Measurements from ENCODE around the gene DIAPH2. TPM values are rescaled to one million over a fixed set of nuclear protein-coding genes. Genes with fewer than 3 reads are reported as not detected.

DIAPH2 gene
- total RNA-seq, 1 experiment from 2014 or later = 15.9 TPM

DNA sequence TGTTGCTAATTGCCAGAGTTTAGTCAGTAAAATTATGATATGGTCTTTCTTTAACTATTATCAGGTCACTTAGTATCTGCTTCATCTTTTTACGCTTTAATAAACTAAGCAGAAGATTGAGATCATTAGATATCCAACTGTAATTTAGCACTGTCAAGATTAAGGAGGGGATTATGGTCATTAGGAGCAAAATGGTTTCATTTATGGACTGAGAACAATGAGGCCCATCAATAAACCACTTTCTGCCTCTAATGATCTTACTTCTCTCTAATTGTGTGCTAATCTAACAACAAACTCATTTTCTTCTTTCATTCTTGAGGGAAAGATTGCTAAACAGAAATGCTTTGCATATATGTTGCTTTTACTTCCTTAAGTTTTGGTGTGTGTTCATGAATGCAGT, 539.5 kb downstream of the DIAPH2 start:
- POLR2A ChIA-PET = no interaction called here
- no peak for ATAC-seq
- no peaks in the 10 kb centered on the region for H3K36me3 Mint-ChIP-seq

GRCh38 chrX:97229318-97229717, 544.7 kb downstream of the DIAPH2 start:
- no peak for ATAC-seq
- Mint-ChIP-seq H3K27ac (no peak overlapping the region), H3K4me3 (no peak overlapping the region), H3K27me3 (ENCODE audit: low read depth) (no peaks in the 10 kb centered on the region), H3K36me3 (no peaks in the 10 kb centered on the region), H3K4me1 (no peaks in the 10 kb centered on the region), H3K9me3 (no peaks in the 10 kb centered on the region)
- POLR2A ChIA-PET = no interaction called here
- CTCF ChIA-PET = no interaction called here
- DNase-seq (ENCODE audit: low spot score) = no peak
- TF ChIP-seq STAT6 (CRISPR knock-in tag; conservative IDR thresholded peaks at IDR 0.05; ENCODE audit: low read depth) = no peak
- TF ChIP-seq, protein P1, sequence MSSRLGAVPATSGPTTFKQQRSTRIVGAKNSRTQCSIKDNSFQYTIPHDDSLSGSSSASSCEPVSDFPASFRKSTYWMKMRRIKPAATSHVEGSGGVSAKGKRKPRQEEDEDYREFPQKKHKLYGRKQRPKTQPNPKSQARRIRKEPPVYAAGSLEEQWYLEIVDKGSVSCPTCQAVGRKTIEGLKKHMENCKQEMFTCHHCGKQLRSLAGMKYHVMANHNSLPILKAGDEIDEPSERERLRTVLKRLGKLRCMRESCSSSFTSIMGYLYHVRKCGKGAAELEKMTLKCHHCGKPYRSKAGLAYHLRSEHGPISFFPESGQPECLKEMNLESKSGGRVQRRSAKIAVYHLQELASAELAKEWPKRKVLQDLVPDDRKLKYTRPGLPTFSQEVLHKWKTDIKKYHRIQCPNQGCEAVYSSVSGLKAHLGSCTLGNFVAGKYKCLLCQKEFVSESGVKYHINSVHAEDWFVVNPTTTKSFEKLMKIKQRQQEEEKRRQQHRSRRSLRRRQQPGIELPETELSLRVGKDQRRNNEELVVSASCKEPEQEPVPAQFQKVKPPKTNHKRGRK (CRISPR knock-in tag; IDR thresholded peaks at IDR 0.05; ENCODE audit: borderline replicate concordance) = no peak
- TF ChIP-seq MYBL2 (CRISPR knock-in tag; IDR thresholded peaks at IDR 0.05) = no peak
- no peak for TF ChIP-seq TP53 (CRISPR knock-in tag; IDR thresholded peaks at IDR 0.05)
- TF ChIP-seq ATF6 (CRISPR knock-in tag; IDR thresholded peaks at IDR 0.05) = no peak
- TF ChIP-seq SP1 (CRISPR knock-in tag; conservative IDR thresholded peaks at IDR 0.05) = no peak
- TF ChIP-seq, protein P2, sequence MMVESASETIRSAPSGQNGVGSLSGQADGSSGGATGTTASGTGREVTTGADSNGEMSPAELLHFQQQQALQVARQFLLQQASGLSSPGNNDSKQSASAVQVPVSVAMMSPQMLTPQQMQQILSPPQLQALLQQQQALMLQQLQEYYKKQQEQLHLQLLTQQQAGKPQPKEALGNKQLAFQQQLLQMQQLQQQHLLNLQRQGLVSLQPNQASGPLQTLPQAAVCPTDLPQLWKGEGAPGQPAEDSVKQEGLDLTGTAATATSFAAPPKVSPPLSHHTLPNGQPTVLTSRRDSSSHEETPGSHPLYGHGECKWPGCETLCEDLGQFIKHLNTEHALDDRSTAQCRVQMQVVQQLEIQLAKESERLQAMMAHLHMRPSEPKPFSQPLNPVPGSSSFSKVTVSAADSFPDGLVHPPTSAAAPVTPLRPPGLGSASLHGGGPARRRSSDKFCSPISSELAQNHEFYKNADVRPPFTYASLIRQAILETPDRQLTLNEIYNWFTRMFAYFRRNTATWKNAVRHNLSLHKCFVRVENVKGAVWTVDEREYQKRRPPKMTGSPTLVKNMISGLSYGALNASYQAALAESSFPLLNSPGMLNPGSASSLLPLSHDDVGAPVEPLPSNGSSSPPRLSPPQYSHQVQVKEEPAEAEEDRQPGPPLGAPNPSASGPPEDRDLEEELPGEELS (CRISPR knock-in tag; IDR thresholded peaks at IDR 0.05) = no peak
- TF ChIP-seq SMAD4 (CRISPR knock-in tag; IDR thresholded peaks at IDR 0.05) = no peak
- TF ChIP-seq PREB (CRISPR knock-in tag; IDR thresholded peaks at IDR 0.05; ENCODE audit: borderline replicate concordance) = no peak

More for the DNA sequence above, 539.5 kb downstream of the DIAPH2 start:
- CTCF ChIA-PET = no interaction called here
- DNase-seq (ENCODE audit: low spot score) = no peak
- H3K4me3 Mint-ChIP-seq = no peak overlapping the region
- TF ChIP-seq PRRX2 (CRISPR knock-in tag; IDR thresholded peaks at IDR 0.05) (no peak), NR2C2 (CRISPR knock-in tag; IDR thresholded peaks at IDR 0.05) (no peak), EMX1 (CRISPR knock-in tag; IDR thresholded peaks at IDR 0.05) (no peak), ZNF671 (CRISPR knock-in tag; IDR thresholded peaks at IDR 0.05) (no peak), GABPB1 (CRISPR knock-in tag; IDR thresholded peaks at IDR 0.05) (no peak), HMGXB4 (CRISPR knock-in tag; IDR thresholded peaks at IDR 0.05) (no peak), ZNF121 (CRISPR knock-in tag; IDR thresholded peaks at IDR 0.05) (no peak), ZNF232 (CRISPR knock-in tag; IDR thresholded peaks at IDR 0.05) (no peak)
- TF ChIP-seq, protein P3, sequence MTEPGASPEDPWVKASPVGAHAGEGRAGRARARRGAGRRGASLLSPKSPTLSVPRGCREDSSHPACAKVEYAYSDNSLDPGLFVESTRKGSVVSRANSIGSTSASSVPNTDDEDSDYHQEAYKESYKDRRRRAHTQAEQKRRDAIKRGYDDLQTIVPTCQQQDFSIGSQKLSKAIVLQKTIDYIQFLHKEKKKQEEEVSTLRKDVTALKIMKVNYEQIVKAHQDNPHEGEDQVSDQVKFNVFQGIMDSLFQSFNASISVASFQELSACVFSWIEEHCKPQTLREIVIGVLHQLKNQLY (CRISPR knock-in tag; IDR thresholded peaks at IDR 0.05) = no peak
- H3K27me3 Mint-ChIP-seq (ENCODE audit: low read depth) = no peaks in the 10 kb centered on the region
- H3K9me3 Mint-ChIP-seq = no peaks in the 10 kb centered on the region
- H3K4me1 Mint-ChIP-seq = no peaks in the 10 kb centered on the region
- no peak overlapping the region for H3K27ac Mint-ChIP-seq
